H1 (cell line): Measurements from ENCODE around the gene TNFAIP8L3. TPM values are rescaled to one million over a fixed set of nuclear protein-coding genes. Genes with fewer than 3 reads are reported as not detected.

ENCODE experiments used
- BCL11A ChIP-seq, 2 experiments: IDR thresholded peaks; one replicate each; pipeline ENCODE4 v1.6.1; 2011; ENCODE audit warnings: low read depth in 2 of 2, low read length in 2 of 2, mild to moderate bottlenecking in 2 of 2
- CTBP2 ChIP-seq: IDR thresholded peaks from 2 replicates; pipeline ENCODE4 v1.7.0; 2011; ENCODE audit warnings: borderline replicate concordance, mild to moderate bottlenecking, moderate library complexity, mixed read lengths, low read length; ENCODE audit not compliant: insufficient read depth, insufficient read length
- EZH2 ChIP-seq: fragments of 200-600 bp; sonication (generic); IDR thresholded peaks from 2 replicates; pipeline ENCODE4 v1.7.1; 2012; ENCODE audit warnings: low read depth, mild to moderate bottlenecking, moderate library complexity, low read length, inconsistent platforms; ENCODE audit not compliant: severe bottlenecking
- HDAC6 ChIP-seq: IDR thresholded peaks from one replicate; pipeline ENCODE4 v1.7.1; 2012; ENCODE audit warnings: low read depth, mild to moderate bottlenecking, inconsistent platforms, low read length, moderate library complexity
- JUN ChIP-seq: IDR thresholded peaks from 2 replicates; pipeline ENCODE4 v1.6.1; 2011; ENCODE audit warnings: low read depth, mild to moderate bottlenecking, improper control_type of control experiment, low read length
- KDM4A ChIP-seq: IDR thresholded peaks from one replicate; pipeline ENCODE4 v1.7.1; 2012; ENCODE audit warnings: low read depth, mild to moderate bottlenecking, moderate library complexity, low read length, inconsistent platforms; ENCODE audit not compliant: severe bottlenecking
- KDM5A ChIP-seq: fragments of 200-600 bp; IDR thresholded peaks from 2 replicates; pipeline ENCODE4 v1.7.1; 2012; ENCODE audit warnings: mild to moderate bottlenecking, low read length, inconsistent platforms, mixed read lengths
- MAFK ChIP-seq: IDR thresholded peaks from 2 replicates; pipeline ENCODE4 v1.6.1; 2012; ENCODE audit warnings: low read depth, mild to moderate bottlenecking, improper control_type of control experiment, low read length
- NRF1 ChIP-seq: IDR thresholded peaks from 2 replicates; pipeline ENCODE4 v1.6.1; 2011; ENCODE audit warnings: mild to moderate bottlenecking, low read depth, low read length, improper control_type of control experiment
- POLR2A ChIP-seq, 2 experiments: IDR thresholded peaks; 1 replicate in 1 of 2; 2 replicates in 1 of 2; pipeline ENCODE4 v1.6.1; 2011; ENCODE audit warnings: low read depth in 2 of 2, low read length in 2 of 2, mild to moderate bottlenecking in 2 of 2; ENCODE audit errors: control extremely low read depth in 1 of 2
- RFX5 ChIP-seq: IDR thresholded peaks from 2 replicates; pipeline ENCODE4 v1.6.1; 2011; ENCODE audit warnings: low read depth, low read length, improper control_type of control experiment, borderline replicate concordance
- RXRA ChIP-seq: IDR thresholded peaks from 2 replicates; pipeline ENCODE4 v1.6.1; 2011; ENCODE audit warnings: low read depth, mild to moderate bottlenecking, low read length, moderate library complexity; ENCODE audit not compliant: insufficient read depth
- SIRT6 ChIP-seq: IDR thresholded peaks from one replicate; pipeline ENCODE4 v1.7.1; 2012; ENCODE audit warnings: low read length, inconsistent platforms
- SP4 ChIP-seq: IDR thresholded peaks from 2 replicates; pipeline ENCODE4 v1.6.1; 2012; ENCODE audit warnings: low read length, inconsistent platforms
- TAF1 ChIP-seq: IDR thresholded peaks from 2 replicates; pipeline ENCODE4 v1.6.1; 2011; ENCODE audit warnings: mild to moderate bottlenecking, low read depth, low read length
- TAF7 ChIP-seq: optimal IDR thresholded peaks from 2 replicates; pipeline ENCODE3; 2011; ENCODE audit warnings: low read depth, mild to moderate bottlenecking, inconsistent platforms, low read length, moderate library complexity, borderline replicate concordance
- YY1 ChIP-seq: IDR thresholded peaks from 2 replicates; pipeline ENCODE4 v1.6.1; 2011; ENCODE audit warnings: low read depth, mild to moderate bottlenecking, low read length
- polyA plus RNA-seq, 7 experiments: library from polyadenylated mRNA; depleted of rRNA in 3 of 7; stranded (reverse) in 5 of 7; unstranded in 2 of 7; fragments of >200 nt in 5 of 7; fragments of 200-250 nt in 2 of 7; gene quantifications; 1 replicate in 5 of 7; 2 replicates in 1 of 7; 4 replicates in 1 of 7; pipeline versions ENCODE4 v1.2.1 to v1.2.3, GENCODE V29; 2011 to 2013; ENCODE audit warnings: missing spikeins in 2 of 7, mixed read lengths in 2 of 7
- total RNA-seq: library from RNA; stranded (reverse); fragmentation: NEBNext Ultra II Directional; extraction: Animal tissue kit (Norgen Biotek cat#: 25700); gene quantifications from 2 replicates; pipeline ENCODE4 v1.2.1, GENCODE V29; 2021
- TF ChIP-seq, protein P1 (sequence below): IDR thresholded peaks from 2 replicates; pipeline ENCODE4 v1.6.1; 2011; ENCODE audit warnings: low read depth, mild to moderate bottlenecking, low read length; ENCODE audit not compliant: insufficient read depth
- TF ChIP-seq, protein P2 (sequence below), 3 experiments: IDR thresholded peaks; 1 replicate in 2 of 3; 2 replicates in 1 of 3; pipeline versions ENCODE4 v1.5.1 to v1.6.1; 2011; ENCODE audit warnings: low read length in 3 of 3, mild to moderate bottlenecking in 3 of 3, inconsistent platforms in 2 of 3, low read depth in 1 of 3, moderate library complexity in 1 of 3; ENCODE audit not compliant: insufficient read depth in 1 of 3; ENCODE audit errors: control extremely low read depth in 1 of 3
- TF ChIP-seq, protein P3 (sequence below): IDR thresholded peaks from 2 replicates; pipeline ENCODE4 v1.6.1; 2012; ENCODE audit warnings: inconsistent platforms

The TNFAIP8L3 gene
- total and polyA plus RNA-seq, 2 of the 8 experiments (the other 6 are each of a cell fraction or from before 2014, with no cell fraction given) = 0.23 to 0.67 TPM

DNA sequence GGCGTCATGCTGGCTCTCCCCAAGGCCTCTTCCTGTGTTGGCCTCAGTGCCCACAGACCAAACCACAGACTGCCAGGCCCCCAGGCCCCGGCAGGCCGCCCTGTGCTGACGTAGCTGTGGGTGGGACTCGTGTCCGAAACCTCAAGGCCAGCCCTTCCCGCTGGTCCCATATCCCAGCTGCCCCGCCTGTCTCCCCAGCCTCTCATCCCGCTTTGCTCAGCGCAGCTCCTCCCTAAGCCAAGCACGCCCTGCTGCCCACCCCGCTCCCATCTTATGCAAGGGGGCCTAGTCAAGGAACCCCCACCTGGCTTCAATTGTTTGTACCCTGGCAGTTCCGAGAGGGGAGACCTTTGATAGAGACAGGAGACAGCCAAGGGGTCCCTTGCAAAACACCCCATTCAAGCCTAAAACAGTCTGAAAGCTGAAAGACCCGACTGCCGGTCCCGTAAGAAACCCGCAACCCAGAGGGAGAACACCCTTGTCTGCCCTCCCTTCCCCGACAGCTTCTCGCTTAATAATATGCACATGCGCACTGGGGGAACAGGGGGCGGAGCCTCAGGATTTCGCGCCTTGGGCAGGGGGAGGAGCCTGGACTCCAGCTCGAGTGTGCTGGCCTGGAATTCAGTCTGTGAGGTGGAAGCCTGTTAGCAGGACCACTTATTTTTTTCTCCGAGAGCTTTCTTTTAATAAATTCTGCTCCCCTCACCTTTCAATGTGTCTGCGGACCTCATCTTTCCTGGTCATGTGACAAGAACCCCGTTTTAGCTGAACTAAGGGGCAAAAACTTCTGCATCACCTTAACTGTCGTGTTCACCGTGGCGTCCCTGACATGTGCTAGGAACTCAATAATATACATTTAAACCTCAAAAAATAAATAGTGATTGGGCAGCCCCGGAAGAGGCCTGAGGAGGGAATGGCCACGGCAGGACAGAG is 17.2 kb downstream of the TNFAIP8L3 start (continued):
- TF ChIP-seq, protein P1, sequence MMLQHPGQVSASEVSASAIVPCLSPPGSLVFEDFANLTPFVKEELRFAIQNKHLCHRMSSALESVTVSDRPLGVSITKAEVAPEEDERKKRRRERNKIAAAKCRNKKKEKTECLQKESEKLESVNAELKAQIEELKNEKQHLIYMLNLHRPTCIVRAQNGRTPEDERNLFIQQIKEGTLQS = no peak
- no peak for TF ChIP-seq YY1
- no peak for TF ChIP-seq MAFK
- TF ChIP-seq BCL11A (IDR thresholded peaks at IDR 0.05; ENCODE audit: low read depth in 2 of 2, low read length in 2 of 2) = no peak
- peak; percentile 41 for TF ChIP-seq NRF1
- no peak for TF ChIP-seq SIRT6
- TF ChIP-seq HDAC6 = no peak
- peak; percentile 46 to 69 for TF ChIP-seq POLR2A (IDR thresholded peaks at IDR 0.05; ENCODE audit: control extremely low read depth in 1 of 2, low read depth in 2 of 2, low read length in 2 of 2)
- TF ChIP-seq TAF1 = peak; percentile 84
- TF ChIP-seq CTBP2 = no peak
- TF ChIP-seq, protein P2, sequence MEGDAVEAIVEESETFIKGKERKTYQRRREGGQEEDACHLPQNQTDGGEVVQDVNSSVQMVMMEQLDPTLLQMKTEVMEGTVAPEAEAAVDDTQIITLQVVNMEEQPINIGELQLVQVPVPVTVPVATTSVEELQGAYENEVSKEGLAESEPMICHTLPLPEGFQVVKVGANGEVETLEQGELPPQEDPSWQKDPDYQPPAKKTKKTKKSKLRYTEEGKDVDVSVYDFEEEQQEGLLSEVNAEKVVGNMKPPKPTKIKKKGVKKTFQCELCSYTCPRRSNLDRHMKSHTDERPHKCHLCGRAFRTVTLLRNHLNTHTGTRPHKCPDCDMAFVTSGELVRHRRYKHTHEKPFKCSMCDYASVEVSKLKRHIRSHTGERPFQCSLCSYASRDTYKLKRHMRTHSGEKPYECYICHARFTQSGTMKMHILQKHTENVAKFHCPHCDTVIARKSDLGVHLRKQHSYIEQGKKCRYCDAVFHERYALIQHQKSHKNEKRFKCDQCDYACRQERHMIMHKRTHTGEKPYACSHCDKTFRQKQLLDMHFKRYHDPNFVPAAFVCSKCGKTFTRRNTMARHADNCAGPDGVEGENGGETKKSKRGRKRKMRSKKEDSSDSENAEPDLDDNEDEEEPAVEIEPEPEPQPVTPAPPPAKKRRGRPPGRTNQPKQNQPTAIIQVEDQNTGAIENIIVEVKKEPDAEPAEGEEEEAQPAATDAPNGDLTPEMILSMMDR (IDR thresholded peaks at IDR 0.05; ENCODE audit: control extremely low read depth in 1 of 3, insufficient read depth in 1 of 3, low read depth in 1 of 3, low read length in 3 of 3) = no peak
- TF ChIP-seq JUN = no peak
- TF ChIP-seq EZH2 = no peak
- no peak for TF ChIP-seq KDM5A
- no peak for TF ChIP-seq RFX5
- TF ChIP-seq KDM4A = peak; percentile 55
- no peak for TF ChIP-seq TAF7
- no peak for TF ChIP-seq SP4
- no peak for TF ChIP-seq RXRA
- TF ChIP-seq, protein P3, sequence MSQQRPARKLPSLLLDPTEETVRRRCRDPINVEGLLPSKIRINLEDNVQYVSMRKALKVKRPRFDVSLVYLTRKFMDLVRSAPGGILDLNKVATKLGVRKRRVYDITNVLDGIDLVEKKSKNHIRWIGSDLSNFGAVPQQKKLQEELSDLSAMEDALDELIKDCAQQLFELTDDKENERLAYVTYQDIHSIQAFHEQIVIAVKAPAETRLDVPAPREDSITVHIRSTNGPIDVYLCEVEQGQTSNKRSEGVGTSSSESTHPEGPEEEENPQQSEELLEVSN = peak; percentile 8
